Measurements from ENCODE around the gene ZNF778. TPM values are rescaled to one million over a fixed set of nuclear protein-coding genes. Genes with fewer than 3 reads are reported as not detected.
A peak's percentile ranks its signal among the peaks of the same experiment; 100 is the strongest.

Gene ZNF778
- polyA plus RNA-seq, 2 of the 4 experiments (the other 2 are of a cell fraction), result 7.0 to 9.5 TPM

DNA sequence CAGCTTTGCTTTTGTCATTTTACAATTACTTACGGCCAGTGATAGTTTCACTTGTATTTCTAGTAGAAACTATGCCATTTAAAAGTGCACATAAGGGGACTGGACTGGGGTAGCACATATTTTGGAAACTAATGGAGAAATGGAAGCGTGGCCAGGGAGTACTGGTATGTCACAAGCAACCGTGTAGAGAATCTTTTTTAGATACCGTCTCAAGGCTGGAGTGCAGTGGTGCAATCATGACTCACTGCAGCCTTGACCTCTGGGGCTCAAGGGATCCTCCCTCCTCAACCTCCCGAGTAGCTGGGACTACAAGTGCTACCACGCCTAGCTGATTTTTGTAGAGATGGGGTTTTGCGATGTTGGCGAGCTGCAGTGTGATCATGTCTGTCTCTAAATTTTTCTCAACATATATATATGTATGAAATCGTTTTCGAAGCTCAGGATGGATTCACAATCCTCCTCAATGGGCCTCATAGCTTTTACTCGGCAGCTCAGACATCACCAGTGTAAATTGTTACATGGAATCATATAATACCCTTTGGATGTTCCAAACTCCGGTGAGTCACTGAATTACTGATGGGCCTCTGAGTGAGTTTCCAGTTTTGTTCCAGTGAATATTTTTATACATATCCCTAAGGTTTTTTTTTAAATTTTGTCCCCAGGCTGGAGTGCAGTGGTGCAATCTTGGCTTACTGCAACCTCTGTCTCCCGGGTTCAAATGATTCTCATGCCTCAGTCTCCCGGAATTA is 51.7 kb downstream of the ZNF778 start:
- POLR2A ChIA-PET, result interaction anchor here (0.9 kb wide), 1 partner anchor 22 kb away, joined by 4 read pairs; no protein-coding TSS in a partner anchor
- no peak for FAIRE-seq
- no peak for ATAC-seq
- 68% methylated on average over 14 of the region's 14 CpGs for WGBS (ENCODE audit: missing lambda C conversion rate)
- Histone ChIP-seq H3K4me3 (no peak overlapping the region), H3K4me1 (peaks cover 15% of the 10 kb centered on the region), H3K4me2 (peak overlapping the region; percentile 19; the same call in 2 of the 3 replicates), H3K27ac (peak overlapping the region in 1 of 2 experiments; percentile 49; a peak in 3 of 6 replicates), H3K9me3 (no peaks in the 10 kb centered on the region)
- DNase-seq (ENCODE audit: low read depth in 1 of 2, low spot score in 1 of 2), result no peak
- CTCF ChIA-PET, result interaction anchor here (0.7 to 2.3 kb wide), 5 partner anchors 14 to 20 kb away, joined by 3 to 10 read pairs (median 3); no protein-coding TSS in a partner anchor
- TF ChIP-seq HOXB13 (CRISPR knock-in tag; IDR thresholded peaks at IDR 0.05; ENCODE audit: low read depth), result no peak
- TF ChIP-seq SMC3 (IDR thresholded peaks at IDR 0.05), result no peak
- no peak for TF ChIP-seq ZSCAN20 (CRISPR knock-in tag; IDR thresholded peaks at IDR 0.05)
- TF ChIP-seq CEBPB (IDR thresholded peaks at IDR 0.05), result peak in 1 of 2 experiments; percentile 51; a peak in 1 of 4 replicates
- no peak for TF ChIP-seq FOSL2 (IDR thresholded peaks at IDR 0.05)
- TF ChIP-seq FOSL2 (CRISPR knock-in tag; IDR thresholded peaks at IDR 0.05), result peak; percentile 51
- no peak for TF ChIP-seq ZNF302 (CRISPR knock-in tag; IDR thresholded peaks at IDR 0.05)
- TF ChIP-seq NPAS2 (CRISPR knock-in tag; IDR thresholded peaks at IDR 0.05; ENCODE audit: borderline replicate concordance), result no peak
- TF ChIP-seq ZC3H11A (IDR thresholded peaks at IDR 0.05), result no peak
- TF ChIP-seq RARB (CRISPR knock-in tag; IDR thresholded peaks at IDR 0.05), result no peak
- TF ChIP-seq MAZ (IDR thresholded peaks at IDR 0.05; ENCODE audit: borderline replicate concordance, low read depth, low read length), result no peak
- no peak for TF ChIP-seq CTCF (IDR thresholded peaks at IDR 0.05)
- no peak for TF ChIP-seq USF2 (IDR thresholded peaks at IDR 0.05)

GRCh38 chr16:89269805-89270665 is 52.5 kb downstream of the ZNF778 start:
- no peak for TF ChIP-seq HDAC2 (IDR thresholded peaks at IDR 0.05)
- no peak for TF ChIP-seq RNF2 (IDR thresholded peaks at IDR 0.05; ENCODE audit: borderline replicate concordance, low read depth)
- no peak for TF ChIP-seq HOXB5 (CRISPR knock-in tag; IDR thresholded peaks at IDR 0.05)
- no peak for TF ChIP-seq EP300 (IDR thresholded peaks at IDR 0.05)
- no peak for TF ChIP-seq HES2 (IDR thresholded peaks at IDR 0.05)
- TF ChIP-seq MAZ (IDR thresholded peaks at IDR 0.05; ENCODE audit: borderline replicate concordance, low read depth, low read length), result no peak
- TF ChIP-seq, protein P1, sequence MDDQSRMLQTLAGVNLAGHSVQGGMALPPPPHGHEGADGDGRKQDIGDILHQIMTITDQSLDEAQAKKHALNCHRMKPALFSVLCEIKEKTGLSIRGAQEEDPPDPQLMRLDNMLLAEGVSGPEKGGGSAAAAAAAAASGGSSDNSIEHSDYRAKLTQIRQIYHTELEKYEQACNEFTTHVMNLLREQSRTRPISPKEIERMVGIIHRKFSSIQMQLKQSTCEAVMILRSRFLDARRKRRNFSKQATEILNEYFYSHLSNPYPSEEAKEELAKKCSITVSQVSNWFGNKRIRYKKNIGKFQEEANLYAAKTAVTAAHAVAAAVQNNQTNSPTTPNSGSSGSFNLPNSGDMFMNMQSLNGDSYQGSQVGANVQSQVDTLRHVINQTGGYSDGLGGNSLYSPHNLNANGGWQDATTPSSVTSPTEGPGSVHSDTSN (IDR thresholded peaks at IDR 0.05), result no peak
- no peak for TF ChIP-seq GATA3 (IDR thresholded peaks at IDR 0.05; ENCODE audit: borderline replicate concordance)
- no peak for TF ChIP-seq NFE2L2 (conservative IDR thresholded peaks at IDR 0.05; ENCODE audit: low read length)
- no peak for TF ChIP-seq CBX2 (IDR thresholded peaks at IDR 0.05; ENCODE audit: borderline replicate concordance, low read depth)
- TF ChIP-seq BHLHE40 (IDR thresholded peaks at IDR 0.05; ENCODE audit: low read depth, low read length), result no peak
- ChIA-PET CTCF (interaction anchor here (0.7 to 2.3 kb wide), 5 partner anchors 13 to 19 kb away, joined by 3 to 10 read pairs (median 3); no protein-coding TSS in a partner anchor), POLR2A (no interaction called here)
- no peak for FAIRE-seq
- WGBS (ENCODE audit: missing lambda C conversion rate), result 86% methylated on average over 19 of the region's 27 CpGs
- Histone ChIP-seq H3K4me3 (no peak overlapping the region), H3K9me3 (no peaks in the 10 kb centered on the region), H3K4me1 (peaks cover 15% of the 10 kb centered on the region), H3K27ac (peak overlapping the region in 1 of 2 experiments; percentile 36; a peak in 2 of 6 replicates), H3K4me2 (peak overlapping the region; percentile 19; the same call in 1 of the 3 replicates)
- ATAC-seq, result peak in 1 of 2 experiments; percentile 10; a peak in 1 of 6 replicates
- no peak for DNase-seq (ENCODE audit: low read depth in 1 of 2, low spot score in 1 of 2)
